Loucy (cell line): ENCODE results near the gene SDF4.

Source experiments
- EZH2phosphoT487 ChIP-seq: fragments of 200-600 bp; IDR thresholded peaks from 2 replicates; pipeline ENCODE4 v1.6.1; 2018; ENCODE audit warnings: antibody characterized with exemption, mild to moderate bottlenecking, moderate library complexity, borderline replicate concordance
- TF ChIP-seq, protein P1 (sequence below): fragments of 200-600 bp; sonication (generic); conservative IDR thresholded peaks from 2 replicates; pipeline ENCODE4 v1.5.1; 2014; ENCODE audit warnings: mild to moderate bottlenecking, antibody characterized with exemption, low read length

- TF ChIP-seq, protein P1, sequence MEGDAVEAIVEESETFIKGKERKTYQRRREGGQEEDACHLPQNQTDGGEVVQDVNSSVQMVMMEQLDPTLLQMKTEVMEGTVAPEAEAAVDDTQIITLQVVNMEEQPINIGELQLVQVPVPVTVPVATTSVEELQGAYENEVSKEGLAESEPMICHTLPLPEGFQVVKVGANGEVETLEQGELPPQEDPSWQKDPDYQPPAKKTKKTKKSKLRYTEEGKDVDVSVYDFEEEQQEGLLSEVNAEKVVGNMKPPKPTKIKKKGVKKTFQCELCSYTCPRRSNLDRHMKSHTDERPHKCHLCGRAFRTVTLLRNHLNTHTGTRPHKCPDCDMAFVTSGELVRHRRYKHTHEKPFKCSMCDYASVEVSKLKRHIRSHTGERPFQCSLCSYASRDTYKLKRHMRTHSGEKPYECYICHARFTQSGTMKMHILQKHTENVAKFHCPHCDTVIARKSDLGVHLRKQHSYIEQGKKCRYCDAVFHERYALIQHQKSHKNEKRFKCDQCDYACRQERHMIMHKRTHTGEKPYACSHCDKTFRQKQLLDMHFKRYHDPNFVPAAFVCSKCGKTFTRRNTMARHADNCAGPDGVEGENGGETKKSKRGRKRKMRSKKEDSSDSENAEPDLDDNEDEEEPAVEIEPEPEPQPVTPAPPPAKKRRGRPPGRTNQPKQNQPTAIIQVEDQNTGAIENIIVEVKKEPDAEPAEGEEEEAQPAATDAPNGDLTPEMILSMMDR, result no peak
- TF ChIP-seq EZH2phosphoT487, result no peak
Observed at GRCh38 chr1:1198423-1199140, 33.2 kb downstream of the SDF4 start.
